Nephron (organoid): ENCODE results near the gene PRICKLE2.

Experiments used
- H3K27ac Mint-ChIP-seq, 3 experiments: 2 replicates each; pipeline ENCODE4 v1.8.0; 2020; ENCODE audit warnings: mixed read lengths in 3 of 3, mild to moderate bottlenecking in 2 of 3, moderate library complexity in 1 of 3
- H3K27me3 Mint-ChIP-seq: 2 replicates; pipeline ENCODE4 v1.8.0; 2021; ENCODE audit warnings: low read depth, mild to moderate bottlenecking, moderate library complexity, mixed read lengths
- H3K36me3 Mint-ChIP-seq: 2 replicates; pipeline ENCODE4 v1.8.0; 2020; ENCODE audit warnings: low read depth, mixed read lengths
- H3K4me1 Mint-ChIP-seq: 2 replicates; pipeline ENCODE4 v1.8.0; 2020; ENCODE audit warnings: mixed read lengths
- H3K4me3 Mint-ChIP-seq, 3 experiments: 2 replicates each; pipeline ENCODE4 v1.8.0; 2020; ENCODE audit warnings: mild to moderate bottlenecking in 3 of 3, mixed read lengths in 3 of 3, moderate library complexity in 2 of 3
- H3K9me3 Mint-ChIP-seq: 2 replicates; pipeline ENCODE4 v1.8.0; 2020; ENCODE audit warnings: mixed read lengths
- TF ChIP-seq, protein P1 (sequence below), 3 experiments: fragments of 200-600 bp; sonication (generic); IDR thresholded peaks; one replicate each; pipeline ENCODE4 v1.5.0; 2021; ENCODE audit warnings: antibody characterized with exemption in 3 of 3; ENCODE audit not compliant: unreplicated experiment in 3 of 3

The PRICKLE2 gene

DNA sequence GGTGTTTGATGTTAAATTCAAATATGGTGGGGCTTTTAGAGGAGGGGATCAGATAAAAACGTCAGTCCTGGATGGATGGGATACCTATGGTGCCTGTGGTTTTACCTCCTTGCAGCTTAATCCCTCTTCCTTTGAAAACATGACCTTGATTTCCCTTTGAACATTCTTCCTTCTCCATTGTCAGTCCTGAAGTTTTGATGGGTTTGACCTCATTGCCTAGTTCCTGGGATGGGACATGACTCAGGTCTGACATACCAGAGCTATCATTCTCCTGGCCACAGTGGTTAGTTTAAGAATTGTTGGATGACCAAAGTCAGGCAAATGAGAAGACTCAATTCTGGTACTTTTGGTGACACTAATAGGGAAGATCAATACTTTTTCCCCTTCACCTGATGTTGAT lies 87.2 kb downstream of the PRICKLE2 start:
- TF ChIP-seq, protein P1, sequence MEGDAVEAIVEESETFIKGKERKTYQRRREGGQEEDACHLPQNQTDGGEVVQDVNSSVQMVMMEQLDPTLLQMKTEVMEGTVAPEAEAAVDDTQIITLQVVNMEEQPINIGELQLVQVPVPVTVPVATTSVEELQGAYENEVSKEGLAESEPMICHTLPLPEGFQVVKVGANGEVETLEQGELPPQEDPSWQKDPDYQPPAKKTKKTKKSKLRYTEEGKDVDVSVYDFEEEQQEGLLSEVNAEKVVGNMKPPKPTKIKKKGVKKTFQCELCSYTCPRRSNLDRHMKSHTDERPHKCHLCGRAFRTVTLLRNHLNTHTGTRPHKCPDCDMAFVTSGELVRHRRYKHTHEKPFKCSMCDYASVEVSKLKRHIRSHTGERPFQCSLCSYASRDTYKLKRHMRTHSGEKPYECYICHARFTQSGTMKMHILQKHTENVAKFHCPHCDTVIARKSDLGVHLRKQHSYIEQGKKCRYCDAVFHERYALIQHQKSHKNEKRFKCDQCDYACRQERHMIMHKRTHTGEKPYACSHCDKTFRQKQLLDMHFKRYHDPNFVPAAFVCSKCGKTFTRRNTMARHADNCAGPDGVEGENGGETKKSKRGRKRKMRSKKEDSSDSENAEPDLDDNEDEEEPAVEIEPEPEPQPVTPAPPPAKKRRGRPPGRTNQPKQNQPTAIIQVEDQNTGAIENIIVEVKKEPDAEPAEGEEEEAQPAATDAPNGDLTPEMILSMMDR (IDR thresholded peaks at IDR 0.05; ENCODE audit: unreplicated experiment in 3 of 3) = no peak
- H3K4me1 Mint-ChIP-seq = peaks cover 61% of the 10 kb centered on the region
- H3K9me3 Mint-ChIP-seq = no peaks in the 10 kb centered on the region
- H3K27me3 Mint-ChIP-seq = no peaks in the 10 kb centered on the region
- no peak overlapping the region for H3K27ac Mint-ChIP-seq
- H3K4me3 Mint-ChIP-seq = no peak overlapping the region
- peaks cover 17% of the 10 kb centered on the region for H3K36me3 Mint-ChIP-seq

DNA sequence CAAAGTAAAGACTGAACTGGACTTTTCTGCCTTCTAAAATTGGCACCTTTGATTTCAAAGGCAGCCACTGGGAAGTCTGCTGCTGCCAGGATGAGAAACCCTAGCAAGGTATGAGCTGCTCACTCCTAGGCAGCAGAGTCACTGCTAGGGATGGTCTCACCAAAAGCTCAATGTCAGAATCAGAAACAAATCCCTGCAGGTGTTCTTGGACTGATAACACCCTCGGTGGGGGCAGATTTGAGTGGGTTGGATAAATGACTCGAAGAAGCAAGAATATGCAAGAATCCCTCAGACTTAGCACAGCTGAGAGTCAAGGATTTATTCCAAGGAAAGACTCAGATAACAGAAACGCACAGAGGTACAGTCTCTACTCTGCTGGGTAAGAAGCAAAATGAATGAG lies 90.4 kb downstream of the PRICKLE2 start:
- H3K9me3 Mint-ChIP-seq = no peaks in the 10 kb centered on the region
- TF ChIP-seq, protein P1 (IDR thresholded peaks at IDR 0.05; ENCODE audit: unreplicated experiment in 3 of 3) = no peak
- H3K4me3 Mint-ChIP-seq = no peak overlapping the region
- H3K4me1 Mint-ChIP-seq = peaks cover 80% of the 10 kb centered on the region
- H3K27me3 Mint-ChIP-seq = no peaks in the 10 kb centered on the region
- peaks cover 15% of the 10 kb centered on the region for H3K36me3 Mint-ChIP-seq
- no peak overlapping the region for H3K27ac Mint-ChIP-seq

DNA sequence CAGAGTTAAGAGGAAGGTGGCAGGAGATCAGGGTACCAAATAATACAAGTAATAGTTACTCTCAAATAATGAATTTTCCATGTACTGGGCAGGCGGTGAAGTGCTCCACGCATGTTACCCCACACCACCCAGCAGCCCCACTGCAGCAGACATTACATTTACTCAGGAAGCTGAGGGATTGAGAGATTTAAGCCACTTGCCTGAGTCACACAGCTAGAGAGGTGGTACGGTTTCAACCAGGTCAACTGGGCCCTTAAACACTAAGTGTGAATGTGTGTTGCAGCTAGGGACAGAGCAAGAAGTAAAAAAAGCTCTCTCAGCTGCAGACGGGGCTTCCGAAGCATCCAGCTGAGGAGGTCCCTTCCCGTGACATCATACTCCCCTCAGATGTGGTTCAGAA lies 91.3 kb downstream of the PRICKLE2 start:
- peaks cover 79% of the 10 kb centered on the region for H3K4me1 Mint-ChIP-seq
- TF ChIP-seq, protein P1 (IDR thresholded peaks at IDR 0.05; ENCODE audit: unreplicated experiment in 3 of 3) = no peak
- H3K27ac Mint-ChIP-seq = no peak overlapping the region
- H3K36me3 Mint-ChIP-seq = peaks cover 16% of the 10 kb centered on the region
- no peaks in the 10 kb centered on the region for H3K9me3 Mint-ChIP-seq
- no peak overlapping the region for H3K4me3 Mint-ChIP-seq
- no peaks in the 10 kb centered on the region for H3K27me3 Mint-ChIP-seq

DNA sequence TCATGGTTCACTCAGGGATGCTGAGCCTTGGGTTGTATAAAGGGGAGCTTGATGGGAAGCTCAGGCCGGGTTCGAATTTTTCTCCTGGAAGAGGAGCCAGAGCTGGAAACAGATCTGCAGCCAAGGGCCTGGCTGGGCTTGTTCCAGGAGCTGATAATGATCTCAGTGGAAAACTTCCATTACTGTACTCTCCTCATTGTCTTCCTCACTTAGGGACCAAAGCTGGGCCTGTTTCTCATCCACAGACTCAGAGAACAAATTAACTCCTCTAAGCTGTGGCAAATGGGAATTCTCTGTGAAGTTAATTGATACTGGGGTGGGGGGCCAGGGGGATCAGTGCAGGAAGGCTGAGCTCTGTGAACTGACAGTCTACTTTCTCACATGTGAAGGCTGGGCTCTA lies 92.0 kb downstream of the PRICKLE2 start:
- TF ChIP-seq, protein P1 (IDR thresholded peaks at IDR 0.05; ENCODE audit: unreplicated experiment in 3 of 3) = no peak
- H3K4me1 Mint-ChIP-seq = peaks cover 80% of the 10 kb centered on the region
- no peaks in the 10 kb centered on the region for H3K9me3 Mint-ChIP-seq
- no peaks in the 10 kb centered on the region for H3K27me3 Mint-ChIP-seq
- peaks cover 19% of the 10 kb centered on the region for H3K36me3 Mint-ChIP-seq
- peak overlapping the region in 1 of 3 experiments; percentile 50 for H3K27ac Mint-ChIP-seq
- H3K4me3 Mint-ChIP-seq = no peak overlapping the region

DNA sequence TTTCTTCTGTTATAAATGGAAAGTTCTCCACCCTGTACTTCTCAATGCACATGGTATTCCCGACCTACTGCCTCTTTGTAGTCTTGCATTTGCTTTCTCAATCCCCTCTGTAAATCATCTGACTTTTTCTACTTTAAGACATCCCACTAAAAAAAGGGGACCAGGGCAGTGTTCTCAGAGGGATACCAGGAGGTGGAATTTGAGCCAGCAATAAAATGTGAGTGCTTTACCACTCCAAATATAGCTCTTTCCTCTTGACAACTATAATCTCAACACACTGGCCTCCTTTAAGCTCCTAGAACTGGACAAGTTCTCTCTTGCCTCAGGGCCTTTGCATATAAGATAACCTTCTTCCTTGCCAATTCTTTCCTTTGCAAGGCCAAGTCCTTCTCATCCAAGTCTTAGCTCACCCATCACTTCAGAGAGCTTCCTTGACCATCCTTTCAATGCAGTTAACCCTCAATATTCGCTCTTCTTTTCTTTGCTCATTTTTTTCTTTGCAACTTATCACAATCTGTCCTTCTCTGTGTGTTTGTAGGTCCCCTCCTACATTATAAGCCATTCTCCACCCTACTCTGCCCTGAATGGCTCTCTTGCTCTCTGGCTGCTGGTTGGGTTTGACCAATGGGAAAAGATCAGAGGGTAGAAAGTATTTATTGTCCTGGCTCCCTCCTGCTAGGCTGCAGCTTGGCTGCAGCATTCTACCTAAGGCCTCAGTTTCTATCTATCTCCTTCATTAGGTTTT lies 93.4 kb downstream of the PRICKLE2 start:
- Mint-ChIP-seq H3K4me1 (peaks cover 75% of the 10 kb centered on the region), H3K27ac (peak overlapping the region; percentile 8 to 29 (median 10)), H3K27me3 (no peaks in the 10 kb centered on the region), H3K4me3 (no peak overlapping the region), H3K36me3 (peaks cover 30% of the 10 kb centered on the region), H3K9me3 (no peaks in the 10 kb centered on the region)
- TF ChIP-seq, protein P1 (IDR thresholded peaks at IDR 0.05; ENCODE audit: unreplicated experiment in 3 of 3) = no peak

DNA sequence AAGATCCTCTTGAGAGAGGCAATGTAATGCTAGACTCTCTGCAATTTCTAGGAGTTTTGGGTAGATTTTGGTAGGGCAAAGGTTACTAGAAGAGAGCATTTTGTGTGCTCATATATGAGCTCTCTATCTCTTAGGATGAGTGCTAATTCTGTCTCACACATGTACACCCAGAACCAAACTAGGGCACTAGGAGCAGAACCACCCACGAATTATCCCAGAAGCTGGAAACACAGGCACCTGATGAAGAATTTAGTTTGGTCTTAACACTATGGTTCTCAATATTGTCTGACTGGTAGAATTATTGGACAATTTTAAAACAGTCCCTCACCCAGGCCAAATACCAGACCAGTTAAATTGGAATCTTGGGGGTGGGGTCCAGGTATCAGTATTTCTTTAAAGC lies 94.8 kb downstream of the PRICKLE2 start:
- peaks cover 62% of the 10 kb centered on the region for H3K4me1 Mint-ChIP-seq
- peak overlapping the region in 1 of 3 experiments; percentile 31 for H3K27ac Mint-ChIP-seq
- H3K4me3 Mint-ChIP-seq = no peak overlapping the region
- TF ChIP-seq, protein P1 (IDR thresholded peaks at IDR 0.05; ENCODE audit: unreplicated experiment in 3 of 3) = no peak
- peaks cover 3% of the 10 kb centered on the region for H3K9me3 Mint-ChIP-seq
- H3K36me3 Mint-ChIP-seq = peaks cover 35% of the 10 kb centered on the region
- no peaks in the 10 kb centered on the region for H3K27me3 Mint-ChIP-seq
